Sigmoid colon (tissue), 4 donors: ENCODE results near the gene ADCY3.

Source experiments
- EP300 ChIP-seq, 4 donors: sonication (generic); formaldehyde crosslinking; IDR thresholded peaks; one replicate each; pipeline ENCODE4 v1.6.1; 2017; ENCODE audit warnings: antibody characterized with exemption in 4 of 4
- POLR2A ChIP-seq, 2 donors: fragments of 450-650 bp; IDR thresholded peaks; one replicate each; pipeline ENCODE4 v1.6.1; 2016; ENCODE audit warnings: antibody characterized with exemption in 2 of 2, mild to moderate bottlenecking in 2 of 2, moderate library complexity in 2 of 2
- POLR2AphosphoS5 ChIP-seq, 4 donors: sonication (generic); formaldehyde crosslinking; IDR thresholded peaks; one replicate each; pipeline ENCODE4 v1.6.1; 2017; ENCODE audit warnings: antibody characterized with exemption in 4 of 4
- TF ChIP-seq, protein P1 (sequence below), 4 experiments: fragments of 450-650 bp in 3 of 4; fragments of 200-600 bp in 1 of 4; IDR thresholded peaks; one replicate each; pipeline ENCODE4 v1.5.1; 2016 to 2019; ENCODE audit warnings: antibody characterized with exemption in 4 of 4, mild to moderate bottlenecking in 3 of 4, moderate library complexity in 2 of 4

DNA sequence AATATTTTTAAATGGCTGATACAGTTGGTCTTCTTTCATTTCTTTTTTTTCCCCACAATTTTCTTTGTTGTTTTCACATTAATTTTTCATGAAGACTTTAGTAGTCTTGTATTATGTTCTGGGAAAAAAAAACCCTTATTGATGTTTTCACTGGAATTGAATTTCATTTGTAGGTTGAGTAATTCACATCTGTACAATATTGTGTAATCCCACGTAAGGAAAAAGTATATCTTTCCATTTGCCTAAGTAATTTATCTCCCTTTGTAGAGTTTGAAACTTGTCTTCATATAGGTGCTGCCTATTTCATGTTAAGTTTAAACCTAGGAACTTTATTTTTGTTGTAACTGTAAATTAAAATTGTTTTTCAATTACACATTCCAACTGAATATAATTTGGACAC lies 49.7 kb upstream of the ADCY3 start:
- TF ChIP-seq, protein P1, sequence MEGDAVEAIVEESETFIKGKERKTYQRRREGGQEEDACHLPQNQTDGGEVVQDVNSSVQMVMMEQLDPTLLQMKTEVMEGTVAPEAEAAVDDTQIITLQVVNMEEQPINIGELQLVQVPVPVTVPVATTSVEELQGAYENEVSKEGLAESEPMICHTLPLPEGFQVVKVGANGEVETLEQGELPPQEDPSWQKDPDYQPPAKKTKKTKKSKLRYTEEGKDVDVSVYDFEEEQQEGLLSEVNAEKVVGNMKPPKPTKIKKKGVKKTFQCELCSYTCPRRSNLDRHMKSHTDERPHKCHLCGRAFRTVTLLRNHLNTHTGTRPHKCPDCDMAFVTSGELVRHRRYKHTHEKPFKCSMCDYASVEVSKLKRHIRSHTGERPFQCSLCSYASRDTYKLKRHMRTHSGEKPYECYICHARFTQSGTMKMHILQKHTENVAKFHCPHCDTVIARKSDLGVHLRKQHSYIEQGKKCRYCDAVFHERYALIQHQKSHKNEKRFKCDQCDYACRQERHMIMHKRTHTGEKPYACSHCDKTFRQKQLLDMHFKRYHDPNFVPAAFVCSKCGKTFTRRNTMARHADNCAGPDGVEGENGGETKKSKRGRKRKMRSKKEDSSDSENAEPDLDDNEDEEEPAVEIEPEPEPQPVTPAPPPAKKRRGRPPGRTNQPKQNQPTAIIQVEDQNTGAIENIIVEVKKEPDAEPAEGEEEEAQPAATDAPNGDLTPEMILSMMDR (IDR thresholded peaks at IDR 0.05), result no peak
- TF ChIP-seq POLR2A (IDR thresholded peaks at IDR 0.05) (no peak), EP300 (IDR thresholded peaks at IDR 0.05) (no peak), POLR2AphosphoS5 (IDR thresholded peaks at IDR 0.05) (no peak)
